Hematopoietic multipotent progenitor cell (in vitro differentiated cells): Measurements from ENCODE around the gene VSIG4. TPM values are rescaled to one million over a fixed set of nuclear protein-coding genes. Genes with fewer than 3 reads are reported as not detected.
A peak's percentile ranks its signal among the peaks of the same experiment; 100 is the strongest.
"Not testable (repeated sequence)": the region's sequence is repeated elsewhere in the genome, so short reads cannot be mapped to it uniquely, and the experiment has no call there.

ENCODE experiments used
- DNase-seq, 3 donors: peaks; one replicate each; pipeline ENCODE4 v3.0.0-alpha.2; 2011 to 2015; ENCODE audit warnings: low read depth in 2 of 3, low spot score in 2 of 3
- total RNA-seq: library from RNA; depleted of rRNA; stranded (reverse); fragments of >200 nt; gene quantifications from one replicate; pipeline ENCODE4 v1.2.3, GENCODE V29; 2012

VSIG4 gene
- total RNA-seq, 1 donor, result 0.27 TPM

GRCh38 chrX:65987811-65988210, 52.1 kb downstream of the VSIG4 start:
- DNase-seq, result peak in 1 of 3 donors; percentile 12

- DNase-seq, result peak; percentile 11 to 92 (median 78)
These were observed 53.8 kb downstream of the VSIG4 start for GRCh38 chrX:65985922-65986588.

- DNase-seq, result no peak
These were observed 54.7 kb downstream of the VSIG4 start for GRCh38 chrX:65985211-65985610.

- not testable (repeated sequence) for DNase-seq
These were observed 62.7 kb downstream of the VSIG4 start for GRCh38 chrX:65977161-65977560.

GRCh38 chrX:65976161-65976560, 63.7 kb downstream of the VSIG4 start:
- DNase-seq, result no peak

- DNase-seq, result not testable (repeated sequence)
These were observed 64.6 kb downstream of the VSIG4 start for GRCh38 chrX:65975161-65975751.

Other genes starting within 250 kb of the VSIG4 start
- under 0.01 TPM for gene HEPH, start 124.2 kb upstream of the VSIG4 start, total RNA-seq